Measurements from ENCODE around the gene PSMG1.

PSMG1 gene

DNA sequence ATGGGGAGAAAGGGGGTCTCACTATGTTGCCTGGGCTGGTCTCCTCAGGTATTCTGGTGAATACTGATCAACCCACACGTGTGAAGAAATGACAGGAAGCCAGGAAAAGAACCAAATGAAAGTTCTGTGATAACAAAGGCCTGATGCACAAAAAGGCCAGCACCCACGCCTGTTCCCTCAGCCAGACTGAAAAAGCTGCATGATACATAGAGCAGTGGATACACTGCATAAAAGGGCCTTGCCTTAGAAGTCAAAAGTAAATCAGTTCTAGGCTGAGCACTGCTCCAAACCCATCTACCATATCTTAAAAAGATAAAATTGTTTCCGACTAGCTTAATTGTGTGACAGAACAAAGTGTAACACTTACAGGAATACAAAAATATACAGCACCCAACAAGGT, 36.9 kb upstream of the PSMG1 start:
- H3K27me3 Mint-ChIP-seq (ENCODE audit: low read depth): no peaks in the 10 kb centered on the region
- H3K4me3 Mint-ChIP-seq: no peak overlapping the region
- TF ChIP-seq, protein P1, sequence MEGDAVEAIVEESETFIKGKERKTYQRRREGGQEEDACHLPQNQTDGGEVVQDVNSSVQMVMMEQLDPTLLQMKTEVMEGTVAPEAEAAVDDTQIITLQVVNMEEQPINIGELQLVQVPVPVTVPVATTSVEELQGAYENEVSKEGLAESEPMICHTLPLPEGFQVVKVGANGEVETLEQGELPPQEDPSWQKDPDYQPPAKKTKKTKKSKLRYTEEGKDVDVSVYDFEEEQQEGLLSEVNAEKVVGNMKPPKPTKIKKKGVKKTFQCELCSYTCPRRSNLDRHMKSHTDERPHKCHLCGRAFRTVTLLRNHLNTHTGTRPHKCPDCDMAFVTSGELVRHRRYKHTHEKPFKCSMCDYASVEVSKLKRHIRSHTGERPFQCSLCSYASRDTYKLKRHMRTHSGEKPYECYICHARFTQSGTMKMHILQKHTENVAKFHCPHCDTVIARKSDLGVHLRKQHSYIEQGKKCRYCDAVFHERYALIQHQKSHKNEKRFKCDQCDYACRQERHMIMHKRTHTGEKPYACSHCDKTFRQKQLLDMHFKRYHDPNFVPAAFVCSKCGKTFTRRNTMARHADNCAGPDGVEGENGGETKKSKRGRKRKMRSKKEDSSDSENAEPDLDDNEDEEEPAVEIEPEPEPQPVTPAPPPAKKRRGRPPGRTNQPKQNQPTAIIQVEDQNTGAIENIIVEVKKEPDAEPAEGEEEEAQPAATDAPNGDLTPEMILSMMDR (IDR thresholded peaks at IDR 0.05; ENCODE audit: unreplicated experiment in 3 of 3): no peak
- H3K4me1 Mint-ChIP-seq: peaks cover 6% of the 10 kb centered on the region
- no peak overlapping the region for H3K27ac Mint-ChIP-seq
- no peaks in the 10 kb centered on the region for H3K9me3 Mint-ChIP-seq
- H3K36me3 Mint-ChIP-seq (ENCODE audit: low read depth): peaks cover 63% of the 10 kb centered on the region

DNA sequence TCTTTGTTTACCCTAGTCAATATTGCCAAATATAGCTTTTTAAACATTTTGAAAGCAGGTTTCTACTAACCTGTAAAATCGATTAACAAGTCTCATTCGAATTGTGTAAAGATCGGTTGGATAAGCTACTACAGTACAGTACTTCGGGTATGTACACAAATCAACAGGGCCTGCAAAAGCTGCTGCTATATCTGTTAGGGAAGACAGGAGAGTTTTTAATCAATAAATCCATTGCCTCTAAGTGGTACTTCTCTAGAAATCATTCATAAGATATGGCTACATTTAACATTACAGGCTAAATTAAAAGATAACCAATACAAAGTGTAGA, 34.8 kb upstream of the PSMG1 start:
- H3K4me3 Mint-ChIP-seq: no peak overlapping the region
- H3K27ac Mint-ChIP-seq: no peak overlapping the region
- peaks cover 57% of the 10 kb centered on the region for H3K36me3 Mint-ChIP-seq (ENCODE audit: low read depth)
- TF ChIP-seq, protein P1 (IDR thresholded peaks at IDR 0.05; ENCODE audit: unreplicated experiment in 3 of 3): no peak
- no peaks in the 10 kb centered on the region for H3K27me3 Mint-ChIP-seq (ENCODE audit: low read depth)
- H3K4me1 Mint-ChIP-seq: peaks cover 6% of the 10 kb centered on the region
- no peaks in the 10 kb centered on the region for H3K9me3 Mint-ChIP-seq

- TF ChIP-seq, protein P1 (IDR thresholded peaks at IDR 0.05; ENCODE audit: unreplicated experiment in 3 of 3): no peak
- Mint-ChIP-seq H3K4me1 (peaks cover 6% of the 10 kb centered on the region), H3K9me3 (no peaks in the 10 kb centered on the region), H3K4me3 (no peak overlapping the region), H3K27me3 (ENCODE audit: low read depth) (no peaks in the 10 kb centered on the region), H3K36me3 (ENCODE audit: low read depth) (peaks cover 56% of the 10 kb centered on the region), H3K27ac (no peak overlapping the region)
Measured at GRCh38 chr21:39217356-39218081, 34.3 kb upstream of the PSMG1 start.

GRCh38 chr21:39216290-39216689, 33.0 kb upstream of the PSMG1 start:
- H3K36me3 Mint-ChIP-seq (ENCODE audit: low read depth): peaks cover 53% of the 10 kb centered on the region
- TF ChIP-seq, protein P1 (IDR thresholded peaks at IDR 0.05; ENCODE audit: unreplicated experiment in 3 of 3): no peak
- no peaks in the 10 kb centered on the region for H3K27me3 Mint-ChIP-seq (ENCODE audit: low read depth)
- H3K27ac Mint-ChIP-seq: peak overlapping the region in 1 of 3 experiments; percentile 71
- no peaks in the 10 kb centered on the region for H3K9me3 Mint-ChIP-seq
- no peak overlapping the region for H3K4me3 Mint-ChIP-seq
- peaks cover 6% of the 10 kb centered on the region for H3K4me1 Mint-ChIP-seq

GRCh38 chr21:39215078-39215477, 31.8 kb upstream of the PSMG1 start:
- Mint-ChIP-seq H3K4me1 (peaks cover 6% of the 10 kb centered on the region), H3K4me3 (no peak overlapping the region), H3K27me3 (ENCODE audit: low read depth) (no peaks in the 10 kb centered on the region), H3K27ac (no peak overlapping the region), H3K9me3 (no peaks in the 10 kb centered on the region), H3K36me3 (ENCODE audit: low read depth) (peaks cover 60% of the 10 kb centered on the region)
- TF ChIP-seq, protein P1 (IDR thresholded peaks at IDR 0.05; ENCODE audit: unreplicated experiment in 3 of 3): no peak

DNA sequence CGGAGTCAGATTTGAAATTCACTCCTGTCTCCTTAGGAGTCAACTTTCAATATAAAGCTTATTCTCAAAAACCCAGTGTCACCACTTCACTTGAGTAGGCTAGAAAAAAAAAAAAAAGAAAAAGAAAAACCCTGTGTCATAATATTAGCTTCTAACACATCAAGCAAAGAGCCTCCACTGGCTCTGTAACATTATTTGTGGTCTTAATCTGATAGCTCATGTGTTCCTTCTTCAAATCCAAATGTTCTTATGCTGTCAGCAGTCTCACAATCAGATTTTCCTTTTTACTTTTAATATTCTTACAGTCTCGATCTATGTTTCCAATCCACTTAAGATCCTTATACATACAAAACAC, 26.1 kb upstream of the PSMG1 start:
- peaks cover 82% of the 10 kb centered on the region for H3K36me3 Mint-ChIP-seq (ENCODE audit: low read depth)
- TF ChIP-seq, protein P1 (IDR thresholded peaks at IDR 0.05; ENCODE audit: unreplicated experiment in 3 of 3): no peak
- H3K4me1 Mint-ChIP-seq: no peaks in the 10 kb centered on the region
- no peaks in the 10 kb centered on the region for H3K9me3 Mint-ChIP-seq
- peak overlapping the region in 1 of 3 experiments; percentile 69 for H3K27ac Mint-ChIP-seq
- H3K4me3 Mint-ChIP-seq: no peak overlapping the region
- H3K27me3 Mint-ChIP-seq (ENCODE audit: low read depth): no peaks in the 10 kb centered on the region

Measured in nephron (organoid).